Effector CD4-positive, alpha-beta T cell (primary cell): ENCODE data around the gene SUPT4H1.

ENCODE experiments used
- DNase-seq: peaks from one replicate; pipeline ENCODE4 v3.0.0-alpha.2; 2020

The SUPT4H1 gene

DNA sequence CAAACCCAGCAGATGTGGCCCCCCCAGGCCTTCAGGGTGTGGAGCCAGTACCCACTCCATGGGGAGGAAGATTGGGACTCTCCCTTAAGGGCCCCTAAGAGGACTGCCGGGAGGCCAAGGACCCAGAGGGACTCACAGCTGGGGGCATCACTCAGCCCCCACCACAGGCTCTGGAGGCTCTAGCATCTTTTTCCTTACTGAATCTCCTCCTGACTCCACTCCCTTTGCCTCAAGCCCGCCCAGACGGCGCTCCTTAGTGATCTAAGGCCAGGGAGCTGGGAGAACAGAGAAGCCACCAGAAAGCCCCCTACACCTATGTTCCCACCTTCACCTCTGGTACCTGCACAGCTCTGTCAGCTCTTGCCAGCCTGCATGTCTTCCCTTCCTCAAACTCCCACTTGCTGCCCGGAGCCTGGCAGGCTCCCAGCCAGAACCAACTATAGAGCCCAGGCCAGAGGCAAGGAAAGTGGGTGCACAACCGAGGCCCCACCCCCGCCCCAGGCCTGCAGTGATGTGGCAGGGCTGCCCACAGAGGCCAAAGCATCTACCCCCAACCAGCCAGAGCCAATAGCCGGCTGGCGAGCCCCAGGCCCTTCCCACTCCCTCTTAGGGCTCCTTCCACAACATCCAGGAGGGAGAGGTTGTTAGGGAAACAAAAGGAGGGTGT lies 48.9 kb downstream of the SUPT4H1 start:
- no peak for DNase-seq

DNA sequence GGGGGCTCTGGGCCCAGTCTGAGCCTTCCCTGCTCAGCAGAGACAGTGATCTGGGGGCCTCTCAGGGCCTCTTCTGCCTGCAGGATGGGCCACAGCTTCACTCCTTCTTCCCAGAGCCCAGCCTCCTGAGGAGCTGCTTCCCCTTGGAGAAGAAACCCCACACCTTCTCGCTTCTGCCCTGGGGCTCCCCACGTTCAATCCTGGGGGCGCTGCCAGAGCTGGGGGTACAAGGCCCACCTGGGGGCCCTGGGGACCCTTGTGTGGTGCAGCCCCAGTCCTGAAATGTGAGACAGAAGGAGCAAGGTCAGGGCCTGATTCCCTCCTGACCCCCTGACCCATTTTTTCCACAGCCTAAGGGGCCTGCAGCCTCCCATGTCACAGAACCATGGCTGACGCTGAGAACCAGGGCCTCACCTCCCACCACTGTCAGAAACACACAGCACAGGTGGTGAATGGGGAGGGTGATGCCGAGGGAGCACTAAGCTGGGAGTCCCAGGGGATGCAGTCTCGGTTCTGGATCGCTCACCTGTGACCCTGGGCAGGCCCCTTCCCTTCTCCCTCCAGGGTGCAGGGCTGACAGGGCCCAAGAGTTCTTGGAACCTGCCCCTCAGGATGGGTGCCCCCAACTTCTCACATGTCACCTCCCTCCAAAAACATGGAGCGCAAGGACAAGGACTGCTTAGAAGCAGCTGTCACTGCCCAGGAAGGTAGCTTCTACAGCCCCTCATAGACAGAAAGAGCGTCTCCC lies 49.7 kb downstream of the SUPT4H1 start:
- DNase-seq: no peak

DNA sequence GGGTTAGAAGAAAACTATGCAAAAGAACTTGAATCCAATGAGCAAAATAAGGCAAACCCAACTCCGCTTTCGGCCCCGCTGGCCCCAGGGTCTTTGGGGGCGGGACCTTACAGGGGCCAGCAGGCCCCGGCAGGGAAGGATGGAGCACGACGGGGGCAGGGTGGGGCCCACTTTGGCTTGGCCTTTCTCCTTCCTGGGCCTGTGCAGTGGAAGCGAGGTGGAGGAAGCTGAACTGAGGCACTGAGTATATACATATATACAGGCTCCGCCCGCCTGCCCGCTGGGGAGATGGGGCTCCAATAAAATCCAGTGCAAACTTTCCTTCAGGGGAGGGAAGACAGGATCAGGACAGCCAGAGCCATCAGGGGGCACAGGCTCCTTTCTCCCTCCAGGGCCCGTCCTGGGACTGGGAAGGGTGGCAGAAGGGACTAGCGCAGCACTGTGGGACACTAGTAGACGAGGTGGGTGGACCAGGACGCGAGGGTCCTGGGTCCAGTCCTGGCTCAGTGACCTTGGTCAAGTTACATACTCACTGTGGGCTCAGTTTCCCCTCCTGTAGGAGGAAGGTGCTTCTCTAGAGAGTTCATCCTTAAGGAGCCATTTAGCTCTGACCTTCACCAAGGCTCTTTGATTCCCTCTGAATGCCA lies 50.4 kb downstream of the SUPT4H1 start:
- no peak for DNase-seq

DNA sequence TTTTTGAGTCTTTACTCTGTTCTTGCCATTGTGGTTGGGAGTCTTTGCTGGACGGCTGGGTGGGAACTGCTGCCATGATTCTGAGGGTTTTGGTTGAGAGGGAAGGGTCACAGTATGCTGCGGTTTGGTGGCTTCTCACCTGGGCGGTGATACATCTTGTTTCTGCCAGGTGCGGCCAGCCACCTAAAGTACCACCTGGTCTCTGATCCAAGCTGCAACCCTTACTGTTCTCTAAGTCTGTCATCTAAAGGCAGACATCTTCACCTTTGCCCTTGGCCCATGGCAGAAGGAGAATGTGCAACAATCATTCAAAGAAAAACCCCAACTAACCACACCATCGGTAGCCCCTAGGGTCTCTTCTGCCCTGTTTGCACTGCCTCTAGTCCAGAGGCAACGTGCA lies 51.7 kb downstream of the SUPT4H1 start:
- DNase-seq: no peak
